ENCODE data around the gene CRIP2. TPM values are rescaled to one million over a fixed set of nuclear protein-coding genes. Genes with fewer than 3 reads are reported as not detected.

CRIP2 gene
- polyA plus RNA-seq, 1 donor (not counting 4 experiments of a cell fraction or from before 2014, with no cell fraction given) = 4.8 TPM

GRCh38 chr14:105445901-105446845, 28.4 kb upstream of the CRIP2 start:
- Histone ChIP-seq H3K4me1 (ENCODE audit: control insufficient read depth, extremely low read depth, insufficient read depth, low read length) (no peaks in the 10 kb centered on the region), H3K4me3 (ENCODE audit: control insufficient read depth in 2 of 3, extremely low read depth in 1 of 3, insufficient read depth in 2 of 3, low read depth in 1 of 3, low read length in 3 of 3) (no peak overlapping the region), H3K36me3 (ENCODE audit: control insufficient read depth in 2 of 2, extremely low read depth in 1 of 2, insufficient read depth in 2 of 2, low read length in 2 of 2) (peaks cover 16 to 23% of the 10 kb centered on the region in 2 experiments), H3K27me3 (ENCODE audit: control insufficient read depth, extremely low read depth, insufficient read depth, low read length) (no peaks in the 10 kb centered on the region), H2AFZ (ENCODE audit: control insufficient read depth, low read length) (no peak overlapping the region), H4K20me1 (ENCODE audit: control insufficient read depth, extremely low read depth, insufficient read depth, low read length) (peaks cover 2% of the 10 kb centered on the region), H3K9ac (ENCODE audit: control insufficient read depth, extremely low read depth, insufficient read depth, low read length) (no peak overlapping the region), H3K9me1 (ENCODE audit: control insufficient read depth, extremely low read depth, insufficient read depth, low read length) (no peaks in the 10 kb centered on the region), H3K9me3 (ENCODE audit: control insufficient read depth, low read depth, low read length) (no peaks in the 10 kb centered on the region), H3K79me2 (ENCODE audit: control insufficient read depth, insufficient read depth, low read length) (peaks cover 15% of the 10 kb centered on the region), H3K4me2 (ENCODE audit: control insufficient read depth, extremely low read depth, insufficient read depth, low read depth, low read length) (no peak overlapping the region), H3K27ac (ENCODE audit: control insufficient read depth, insufficient read depth, low read length) (no peak overlapping the region)
- DNase-seq (ENCODE audit: low read depth, low spot score) (no peak), FAIRE-seq (no peak)
- TF ChIP-seq EZH2 (IDR thresholded peaks at IDR 0.05; ENCODE audit: low read length) (no peak), CTCF (optimal IDR thresholded peaks at IDR 0.05 in 1 of 3, IDR thresholded peaks at IDR 0.05 in 1 of 3, conservative IDR thresholded peaks at IDR 0.05 in 1 of 3; ENCODE audit: extremely low read depth in 1 of 3, insufficient read depth in 2 of 3, low read length in 3 of 3) (no peak)
- dilution Hi-C loops (cut with MboI; ENCODE audit: extremely low pct_ligation_motif_present, low sequenced_read_pairs) = no loop called here

- Histone ChIP-seq H3K9me3 (ENCODE audit: control insufficient read depth, low read depth, low read length) (no peaks in the 10 kb centered on the region), H3K9ac (ENCODE audit: control insufficient read depth, extremely low read depth, insufficient read depth, low read length) (no peak overlapping the region), H3K4me2 (ENCODE audit: control insufficient read depth, extremely low read depth, insufficient read depth, low read depth, low read length) (no peak overlapping the region), H3K9me1 (ENCODE audit: control insufficient read depth, extremely low read depth, insufficient read depth, low read length) (no peaks in the 10 kb centered on the region), H3K27ac (ENCODE audit: control insufficient read depth, insufficient read depth, low read length) (no peak overlapping the region), H3K4me1 (ENCODE audit: control insufficient read depth, extremely low read depth, insufficient read depth, low read length) (no peaks in the 10 kb centered on the region), H2AFZ (ENCODE audit: control insufficient read depth, low read length) (no peak overlapping the region), H3K27me3 (ENCODE audit: control insufficient read depth, extremely low read depth, insufficient read depth, low read length) (no peaks in the 10 kb centered on the region), H4K20me1 (ENCODE audit: control insufficient read depth, extremely low read depth, insufficient read depth, low read length) (peaks cover 2% of the 10 kb centered on the region), H3K79me2 (ENCODE audit: control insufficient read depth, insufficient read depth, low read length) (peaks cover 15% of the 10 kb centered on the region), H3K36me3 (ENCODE audit: control insufficient read depth in 2 of 2, extremely low read depth in 1 of 2, insufficient read depth in 2 of 2, low read length in 2 of 2) (peaks cover 16 to 28% of the 10 kb centered on the region in 2 experiments), H3K4me3 (ENCODE audit: control insufficient read depth in 2 of 3, extremely low read depth in 1 of 3, insufficient read depth in 2 of 3, low read depth in 1 of 3, low read length in 3 of 3) (no peak overlapping the region)
- DNase-seq (ENCODE audit: low read depth, low spot score) (no peak), FAIRE-seq (no peak)
- dilution Hi-C loops (cut with MboI; ENCODE audit: extremely low pct_ligation_motif_present, low sequenced_read_pairs) = no loop called here
- TF ChIP-seq EZH2 (IDR thresholded peaks at IDR 0.05; ENCODE audit: low read length) (no peak), CTCF (optimal IDR thresholded peaks at IDR 0.05 in 1 of 3, IDR thresholded peaks at IDR 0.05 in 1 of 3, conservative IDR thresholded peaks at IDR 0.05 in 1 of 3; ENCODE audit: extremely low read depth in 1 of 3, insufficient read depth in 2 of 3, low read length in 3 of 3) (no peak)
These were observed 27.6 kb upstream of the CRIP2 start for GRCh38 chr14:105446971-105447370.

Data from keratinocyte (primary cell).